SHP77 treated with DMSO at 0.1 percent for 48 hours (cell line): ENCODE data around the gene KIAA1217.

Source experiments
- DNase-seq: peaks from one replicate; lab custom pipeline; 2025; lab: John Stamatoyannopoulos, UW

The KIAA1217 gene

GRCh38 chr10:24208661-24209431 lies at the start of gene KIAA1217:
TSS of gene KIAA1217 (plus strand) at chr10:24209138. CDS start at chr10:24209194, 56 bp downstream.
- DNase-seq = no peak

GRCh38 chr10:24162206-24162985 lies 46.5 kb upstream of the KIAA1217 start:
- no peak for DNase-seq

- no peak for DNase-seq
Measured at GRCh38 chr10:24163485-24163884, 45.5 kb upstream of the KIAA1217 start.

- DNase-seq = no peak
Measured at GRCh38 chr10:24168258-24169170, 40.4 kb upstream of the KIAA1217 start.

GRCh38 chr10:24170199-24170598 lies 38.7 kb upstream of the KIAA1217 start:
- no peak for DNase-seq

GRCh38 chr10:24172909-24173308 lies 36.0 kb upstream of the KIAA1217 start:
- no peak for DNase-seq

GRCh38 chr10:24174014-24174413 lies 34.9 kb upstream of the KIAA1217 start:
- no peak for DNase-seq

GRCh38 chr10:24176658-24177057 lies 32.3 kb upstream of the KIAA1217 start:
- DNase-seq = no peak

- DNase-seq = no peak
Measured at GRCh38 chr10:24177636-24178035, 31.3 kb upstream of the KIAA1217 start.

- DNase-seq = no peak
Measured at GRCh38 chr10:24180891-24181290, 28.0 kb upstream of the KIAA1217 start.

- DNase-seq = no peak
Measured at GRCh38 chr10:24184455-24184854, 24.5 kb upstream of the KIAA1217 start.

GRCh38 chr10:24193330-24193729 lies 15.6 kb upstream of the KIAA1217 start:
- no peak for DNase-seq

- DNase-seq = no peak
Measured at GRCh38 chr10:24197263-24197662, 11.7 kb upstream of the KIAA1217 start.

GRCh38 chr10:24201503-24202180 lies 7.3 kb upstream of the KIAA1217 start:
- no peak for DNase-seq

- DNase-seq = no peak
Measured at GRCh38 chr10:24202181-24202570, 6.8 kb upstream of the KIAA1217 start.

- no peak for DNase-seq
Measured at GRCh38 chr10:24205821-24206220, 3.1 kb upstream of the KIAA1217 start.

GRCh38 chr10:24206334-24206733 lies 2.6 kb upstream of the KIAA1217 start:
- no peak for DNase-seq

GRCh38 chr10:24206926-24207325 lies 2.0 kb upstream of the KIAA1217 start:
- no peak for DNase-seq

- DNase-seq = no peak
Measured at GRCh38 chr10:24207341-24207740, 1.6 kb upstream of the KIAA1217 start.

GRCh38 chr10:24207781-24208611 lies 942 bp upstream of the KIAA1217 start:
- peak; percentile 14 for DNase-seq

- no peak for DNase-seq
Measured at GRCh38 chr10:24209432-24209771, 464 bp downstream of the KIAA1217 start.
